ENCODE measurements around the gene NAT9. TPM values are rescaled to one million over a fixed set of nuclear protein-coding genes. Genes with fewer than 3 reads are reported as not detected.

Gene NAT9
- total RNA-seq, 1 experiment from 2014 or later: 32.7 TPM

- no peak for DNase-seq (ENCODE audit: low spot score)
- in situ Hi-C loops (cut with HindIII; ENCODE audit: low sequenced_read_pairs): no loop called here
Observed at GRCh38 chr17:74768763-74769114, 7.4 kb downstream of the NAT9 start.

DNA sequence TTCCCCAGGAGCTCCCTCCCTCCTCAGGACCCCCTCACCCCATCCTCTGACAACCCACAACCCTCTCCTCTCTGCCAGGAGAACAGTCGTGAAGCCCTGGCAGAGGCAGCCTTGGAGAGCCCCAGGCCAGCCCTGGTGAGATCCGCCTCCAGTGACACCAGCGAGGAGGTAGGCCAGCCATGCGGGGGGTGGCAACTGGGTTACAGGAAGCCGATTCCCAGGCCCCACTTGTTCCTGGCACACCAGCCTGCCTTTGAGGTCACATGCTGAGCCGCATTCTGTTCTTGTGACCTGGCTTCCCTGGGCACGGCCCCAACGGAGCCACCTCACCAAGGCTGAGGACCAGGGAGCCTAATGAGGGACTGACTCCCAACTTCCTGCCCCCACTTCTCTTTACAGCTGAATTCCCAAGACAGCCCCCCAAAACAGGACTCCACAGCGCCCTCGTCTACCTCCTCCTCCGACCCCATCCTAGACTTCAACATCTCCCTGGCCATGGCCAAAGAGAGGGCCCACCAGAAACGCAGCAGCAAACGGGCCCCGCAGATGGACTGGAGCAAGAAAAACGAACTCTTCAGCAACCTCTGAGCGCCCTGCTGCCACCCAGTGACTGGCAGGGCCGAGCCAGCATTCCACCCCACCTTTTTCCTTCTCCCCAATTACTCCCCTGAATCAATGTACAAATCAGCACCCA, 7.9 kb downstream of the NAT9 start:
- in situ Hi-C loops (cut with HindIII; ENCODE audit: low sequenced_read_pairs): no loop called here
- peak; percentile 86 for DNase-seq (ENCODE audit: low spot score)

- in situ Hi-C loops (cut with HindIII; ENCODE audit: low sequenced_read_pairs): no loop called here
- DNase-seq (ENCODE audit: low spot score): peak; percentile 52
Observed at GRCh38 chr17:74767111-74767516, 9.0 kb downstream of the NAT9 start.

DNA sequence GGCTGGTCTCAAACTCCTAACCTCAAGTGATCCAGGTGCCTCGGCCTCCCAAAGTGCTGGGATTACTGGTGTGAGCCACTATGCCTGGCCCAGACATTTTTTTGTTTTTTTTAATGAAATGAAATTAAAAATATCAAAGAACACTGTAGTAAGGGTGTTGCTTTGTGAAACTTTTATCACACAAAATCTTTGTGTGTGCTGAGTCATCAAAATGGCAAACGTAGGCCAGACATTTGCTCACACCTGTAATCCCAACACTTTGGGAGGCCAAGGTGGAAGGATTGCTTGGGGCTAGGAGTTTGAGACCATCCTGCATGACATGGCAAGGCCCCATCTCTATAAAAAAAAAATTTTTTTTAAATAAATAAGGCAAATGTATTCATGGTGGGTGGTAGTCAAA, 9.7 kb downstream of the NAT9 start:
- no peak for DNase-seq (ENCODE audit: low spot score)
- in situ Hi-C loops (cut with HindIII; ENCODE audit: low sequenced_read_pairs): no loop called here

- no peak for DNase-seq (ENCODE audit: low spot score)
- in situ Hi-C loops (cut with HindIII; ENCODE audit: low sequenced_read_pairs): no loop called here
Observed at GRCh38 chr17:74764751-74765286, 11.3 kb downstream of the NAT9 start.

- peak; percentile 23 for DNase-seq (ENCODE audit: low spot score)
- in situ Hi-C loops (cut with HindIII; ENCODE audit: low sequenced_read_pairs): no loop called here
Observed at GRCh38 chr17:74763565-74764387, 12.4 kb downstream of the NAT9 start.

DNA sequence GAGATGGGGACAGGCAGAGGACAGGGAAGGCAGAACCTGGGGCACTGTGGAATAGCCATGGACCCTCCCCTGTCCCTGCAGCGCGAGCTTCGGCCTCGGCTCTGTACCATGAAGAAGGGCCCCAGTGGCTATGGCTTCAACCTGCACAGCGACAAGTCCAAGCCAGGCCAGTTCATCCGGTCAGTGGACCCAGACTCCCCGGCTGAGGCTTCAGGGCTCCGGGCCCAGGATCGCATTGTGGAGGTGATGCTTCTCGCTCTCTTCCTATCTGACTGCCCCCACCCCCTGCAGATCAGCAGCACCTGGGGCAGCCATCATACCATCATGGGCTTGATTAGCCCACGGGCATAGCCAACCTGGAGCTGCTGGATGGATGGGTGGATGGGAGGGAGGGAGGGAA, 14.2 kb downstream of the NAT9 start:
- in situ Hi-C loops (cut with HindIII; ENCODE audit: low sequenced_read_pairs): no loop called here
- no peak for DNase-seq (ENCODE audit: low spot score)

GRCh38 chr17:74761419-74761818, 14.7 kb downstream of the NAT9 start:
- DNase-seq (ENCODE audit: low spot score): no peak
- in situ Hi-C loops (cut with HindIII; ENCODE audit: low sequenced_read_pairs): no loop called here

- DNase-seq (ENCODE audit: low spot score): no peak
- in situ Hi-C loops (cut with HindIII; ENCODE audit: low sequenced_read_pairs): no loop called here
Observed at GRCh38 chr17:74760404-74761105, 15.6 kb downstream of the NAT9 start.

GRCh38 chr17:74759941-74760340, 16.2 kb downstream of the NAT9 start:
- in situ Hi-C loops (cut with HindIII; ENCODE audit: low sequenced_read_pairs): no loop called here

DNA sequence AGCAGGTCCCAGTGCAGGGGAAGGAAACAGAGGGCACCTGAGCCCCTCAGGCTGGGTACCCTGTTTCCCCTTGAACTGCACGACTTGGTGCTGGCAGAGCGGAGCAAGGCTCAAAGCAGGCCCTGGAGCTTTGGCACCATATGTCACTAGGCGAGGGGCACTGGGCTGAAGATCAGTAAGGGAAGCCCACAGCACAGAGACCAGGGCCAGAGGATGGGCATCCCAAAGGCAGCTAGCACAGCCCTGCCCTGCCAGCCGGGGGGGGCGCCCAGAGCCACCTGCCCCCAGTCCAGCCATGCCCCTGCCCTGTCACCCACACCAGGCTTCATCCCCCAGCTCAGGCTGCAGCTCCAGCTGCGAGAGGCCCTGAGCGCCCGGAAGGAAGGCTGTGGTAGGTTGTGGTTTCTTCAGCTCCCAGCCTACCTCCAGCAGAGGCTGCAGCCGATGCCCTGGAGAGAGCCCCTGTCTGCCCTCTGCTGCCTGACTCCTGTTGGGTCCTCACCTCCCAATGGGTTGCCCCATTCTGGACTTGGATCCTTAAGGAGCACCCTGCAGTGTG, 16.8 kb downstream of the NAT9 start:
- DNase-seq (ENCODE audit: low spot score): no peak
- in situ Hi-C loops (cut with HindIII; ENCODE audit: low sequenced_read_pairs): no loop called here

More at GRCh38 chr17:74759941-74760340, 16.2 kb downstream of the NAT9 start:
- no peak for DNase-seq (ENCODE audit: low spot score)

DNA sequence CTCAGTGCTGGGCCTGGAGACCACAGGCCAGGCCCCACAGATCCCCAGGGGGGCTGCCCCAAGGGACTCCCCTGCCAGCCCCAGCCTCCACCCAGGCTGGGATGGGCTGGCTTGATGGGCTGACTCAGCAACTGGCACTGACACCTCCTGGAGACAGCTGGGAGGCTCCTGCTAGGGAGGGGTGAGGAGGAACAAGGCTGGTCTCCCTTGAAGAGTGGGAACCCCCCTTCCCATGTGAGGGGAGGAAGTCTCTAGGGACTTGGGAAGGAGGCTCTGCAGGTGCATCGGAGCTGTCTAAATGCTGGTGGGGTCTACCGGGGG, 17.3 kb downstream of the NAT9 start:
- in situ Hi-C loops (cut with HindIII; ENCODE audit: low sequenced_read_pairs): no loop called here

DNA sequence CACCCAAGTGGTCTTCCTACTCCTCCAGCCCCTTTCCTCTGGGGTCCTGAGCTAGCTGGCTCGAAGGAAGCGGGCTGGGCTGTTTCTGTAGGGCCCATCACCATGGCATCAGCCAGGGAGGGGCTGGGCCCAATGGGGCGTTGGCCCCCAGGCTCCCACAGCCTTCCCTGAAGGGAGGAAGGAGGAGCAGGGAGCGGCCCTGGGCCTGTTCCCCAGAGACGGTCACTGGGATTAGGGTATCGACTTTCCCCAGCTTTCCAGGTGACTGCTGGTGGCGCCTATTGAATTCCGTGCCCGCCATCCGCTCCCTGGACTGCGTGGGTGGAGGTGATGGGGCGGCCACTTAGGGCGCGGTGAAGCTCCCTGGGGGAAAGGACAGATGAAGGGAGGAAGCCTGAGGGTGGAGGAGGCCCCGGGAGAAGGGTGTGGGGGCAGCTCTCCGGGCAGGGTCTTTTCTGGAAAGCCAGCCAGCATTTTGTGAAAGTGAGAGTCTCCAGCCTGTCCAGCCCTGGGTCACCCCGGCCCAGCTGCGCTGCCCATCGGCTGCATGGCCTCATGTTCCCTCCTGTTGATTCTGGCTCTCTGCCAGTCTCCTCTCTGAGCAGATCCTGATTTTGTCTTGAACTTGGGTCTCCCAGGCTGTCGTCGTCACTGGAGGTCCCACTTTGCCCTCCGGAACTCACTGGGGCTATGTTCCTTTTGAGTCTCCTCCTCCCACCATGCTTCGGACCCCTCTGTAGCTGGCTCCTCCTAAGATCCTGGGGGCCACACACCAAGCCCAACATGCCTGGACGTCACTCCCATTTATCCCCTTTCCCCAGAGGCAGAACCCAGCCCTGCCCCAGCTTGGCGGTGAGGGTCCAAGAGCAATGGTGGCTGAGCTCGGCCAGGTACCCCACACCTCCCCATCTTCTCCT, 18.0 kb downstream of the NAT9 start:
- DNase-seq (ENCODE audit: low spot score): no peak

More for the DNA sequence above, 17.3 kb downstream of the NAT9 start:
- no peak for DNase-seq (ENCODE audit: low spot score)

DNA sequence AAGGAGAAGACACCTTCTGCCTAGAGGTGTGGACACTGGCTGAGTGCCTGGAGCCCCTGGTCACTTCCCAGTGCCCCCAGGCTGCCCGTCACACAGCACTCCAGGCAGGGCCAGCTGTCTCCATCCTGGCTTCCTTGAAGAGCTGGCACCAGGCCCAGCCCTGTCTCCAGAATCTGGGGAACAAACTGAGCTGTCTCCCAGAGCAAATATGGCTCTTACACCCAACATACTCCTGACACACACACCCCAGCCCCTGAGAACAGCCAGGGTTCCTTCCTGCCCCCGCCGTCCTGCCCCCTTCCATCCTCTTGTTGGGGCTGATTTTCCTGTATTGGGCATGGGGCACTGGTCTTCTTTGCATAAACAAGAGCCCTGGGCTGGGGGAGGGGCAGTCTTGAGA, 18.6 kb downstream of the NAT9 start:
- DNase-seq (ENCODE audit: low spot score): peak; percentile 79

More for the DNA sequence above, 18.0 kb downstream of the NAT9 start:
- in situ Hi-C loops (cut with HindIII; ENCODE audit: low sequenced_read_pairs): no loop called here

DNA sequence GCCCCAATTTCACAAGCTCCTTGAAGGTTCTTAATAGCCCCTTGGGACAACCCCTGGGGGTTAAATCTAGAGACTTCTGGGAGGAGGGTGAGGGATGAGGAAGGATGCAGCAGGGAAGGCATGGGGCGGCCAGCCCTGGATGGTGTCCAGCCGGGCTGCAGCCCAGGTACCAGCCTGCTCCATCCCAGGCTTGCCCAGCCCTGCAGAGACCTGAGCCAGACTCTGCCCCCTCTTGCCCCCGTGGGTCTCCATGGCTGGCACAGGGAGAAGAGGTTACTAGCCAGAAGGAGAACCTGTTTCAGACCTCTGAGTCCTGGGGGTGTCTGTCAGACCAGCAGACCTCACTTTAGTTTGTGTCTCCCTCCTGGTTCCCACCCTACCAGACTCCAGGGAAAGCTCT, 19.3 kb downstream of the NAT9 start:
- in situ Hi-C loops (cut with HindIII; ENCODE audit: low sequenced_read_pairs): no loop called here
- no peak for DNase-seq (ENCODE audit: low spot score)

More for the DNA sequence above, 18.6 kb downstream of the NAT9 start:
- in situ Hi-C loops (cut with HindIII; ENCODE audit: low sequenced_read_pairs): no loop called here

GRCh38 chr17:74755533-74755932, 20.6 kb downstream of the NAT9 start:
- DNase-seq (ENCODE audit: low spot score): no peak
- in situ Hi-C loops (cut with HindIII; ENCODE audit: low sequenced_read_pairs): no loop called here

- in situ Hi-C loops (cut with HindIII; ENCODE audit: low sequenced_read_pairs): no loop called here
- no peak for DNase-seq (ENCODE audit: low spot score)
Observed at GRCh38 chr17:74754832-74755231, 21.3 kb downstream of the NAT9 start.

GRCh38 chr17:74752822-74753401, 23.2 kb downstream of the NAT9 start:
- in situ Hi-C loops (cut with HindIII; ENCODE audit: low sequenced_read_pairs): no loop called here
- no peak for DNase-seq (ENCODE audit: low spot score)
